A673 (cell line): ENCODE results near the gene TTF1. TPM values are rescaled to one million over a fixed set of nuclear protein-coding genes. Genes with fewer than 3 reads are reported as not detected.

Experiments used
- BruUV-seq: library from RNA; stranded (reverse); fragments of 400-500 nt; replicated peaks from 2 replicates; lab custom pipeline; 2021; lab: Mats Ljungman, UMichigan
- CTCF ChIA-PET: fragments of 300-600 bp; sonication (Branson Sonifier 250); formaldehyde crosslinking; loops from one replicate; lab custom pipeline; 2022; ENCODE audit warnings: antibody characterized with exemption; lab: Charles Lee
- POLR2A ChIA-PET: fragments of 300-600 bp; sonication (Branson Sonifier 250); formaldehyde crosslinking; loops from one replicate; lab custom pipeline; 2022; ENCODE audit warnings: antibody characterized with exemption; ENCODE audit not compliant: low non-redundant PET; lab: Charles Lee
- DNase-seq: peaks from one replicate; pipeline ENCODE4 v3.0.0-alpha.2; 2015; ENCODE audit warnings: low spot score
- H3K27ac ChIP-seq: fragments of 200-600 bp; sonication (generic); 2 replicates; pipeline ENCODE4 v1.5.1; 2016; ENCODE audit warnings: mixed run types, low read depth, mild to moderate bottlenecking, mixed read lengths, antibody characterized with exemption, low read length; ENCODE audit not compliant: poor library complexity, severe bottlenecking
- H3K27me3 ChIP-seq: fragments of 200-600 bp; sonication (generic); replicated peaks from 2 replicates; pipeline ENCODE4 v1.6.1; 2017; ENCODE audit warnings: mixed run types, low read depth, mild to moderate bottlenecking, mixed read lengths, antibody characterized with exemption, low read length; ENCODE audit not compliant: insufficient read depth, poor library complexity
- H3K36me3 ChIP-seq: fragments of 200-600 bp; sonication (generic); 2 replicates; pipeline ENCODE4 v1.6.1; 2016; ENCODE audit warnings: mixed run types, mild to moderate bottlenecking, mixed read lengths, antibody characterized with exemption, low read length; ENCODE audit not compliant: insufficient read depth, poor library complexity, severe bottlenecking
- H3K4me1 ChIP-seq: fragments of 200-600 bp; sonication (generic); 2 replicates; pipeline ENCODE4 v1.6.1; 2017; ENCODE audit warnings: mixed run types, mild to moderate bottlenecking, mixed read lengths, antibody characterized with exemption, low read length; ENCODE audit not compliant: insufficient read depth, poor library complexity, severe bottlenecking
- H3K4me3 ChIP-seq: fragments of 200-600 bp; sonication (generic); 2 replicates; pipeline ENCODE4 v1.5.1; 2016; ENCODE audit warnings: low read depth, mixed run types, mild to moderate bottlenecking, mixed read lengths, low read length; ENCODE audit not compliant: poor library complexity, severe bottlenecking
- H3K9me3 ChIP-seq: fragments of 200-600 bp; sonication (generic); 2 replicates; pipeline ENCODE4 v1.6.1; 2016; ENCODE audit warnings: mixed run types, low read depth, mild to moderate bottlenecking, mixed read lengths, antibody characterized with exemption, low read length; ENCODE audit not compliant: poor library complexity, severe bottlenecking
- EZH2 ChIP-seq: fragments of 200-600 bp; sonication (generic); IDR thresholded peaks from 2 replicates; pipeline ENCODE4 v1.6.1; 2017; ENCODE audit warnings: borderline replicate concordance, low read depth, mild to moderate bottlenecking, mixed read lengths, antibody characterized with exemption, low read length; ENCODE audit not compliant: poor library complexity, severe bottlenecking
- intact Hi-C: fragments of 100-400 bp; cut with micrococcal nuclease; formaldehyde crosslinking; loops from one replicate; pipeline ENCODE4 v1.10.0; 2022; ENCODE audit not compliant: unreplicated experiment
- total RNA-seq: library from RNA; stranded (reverse); gene quantifications from 2 replicates; pipeline ENCODE4 v1.2.3, GENCODE V29; 2021
- TF ChIP-seq, protein P1 (sequence below): fragments of 300-800, 200-600 bp; sonication (generic); conservative IDR thresholded peaks from 2 replicates; pipeline ENCODE4 v1.5.1; 2017; ENCODE audit warnings: low read depth, mild to moderate bottlenecking, antibody characterized with exemption, low read length, moderate library complexity, mixed read lengths

The TTF1 gene
- total RNA-seq, 1 experiment from 2014 or later, result 27.5 TPM

DNA sequence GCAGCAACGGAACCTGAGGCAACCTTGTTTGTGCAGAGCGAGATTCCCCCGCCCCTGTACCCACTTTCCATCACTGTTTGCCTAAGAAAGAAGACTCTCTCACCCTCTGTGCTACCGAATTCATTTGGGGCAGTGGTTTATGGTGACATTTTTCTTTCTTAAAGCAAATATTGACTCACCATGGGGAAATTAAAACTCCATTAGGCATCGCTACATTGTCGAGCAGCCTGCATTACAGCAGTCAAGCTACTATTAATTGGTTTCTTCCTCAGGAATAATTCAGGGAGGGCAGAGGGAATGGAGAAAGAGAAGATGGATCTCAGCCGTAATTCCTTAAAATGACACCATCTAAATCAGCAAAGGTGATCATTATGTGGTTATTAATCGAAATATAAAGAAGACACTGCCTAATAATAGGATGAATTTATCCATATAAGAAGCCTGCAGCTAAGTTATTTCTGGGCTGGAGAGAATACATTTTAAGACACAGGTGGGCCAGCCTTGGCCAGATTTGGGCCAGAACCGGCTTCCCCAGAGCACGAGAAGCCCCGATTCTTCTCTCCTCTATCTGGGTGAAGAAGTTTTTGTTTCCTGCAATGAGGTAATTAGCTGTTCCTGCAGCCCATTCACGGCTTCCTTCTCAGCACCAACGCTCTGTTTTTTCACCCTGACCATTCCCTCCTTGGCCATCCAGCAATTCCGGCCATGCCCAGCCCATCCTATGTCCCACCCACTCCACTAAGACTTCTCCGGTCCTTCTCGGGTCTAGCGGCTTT lies 20.2 kb upstream of the TTF1 start:
- ChIA-PET POLR2A (no interaction called here), CTCF (no interaction called here)
- Histone ChIP-seq H3K4me1 (no peaks in the 10 kb centered on the region), H3K9me3 (no peaks in the 10 kb centered on the region), H3K36me3 (no peaks in the 10 kb centered on the region), H3K4me3 (no peak overlapping the region), H3K27me3 (peaks cover 74% of the 10 kb centered on the region), H3K27ac (no peak overlapping the region)
- DNase-seq, result no peak
- BruUV-seq, result no TSS peak
- no peak for TF ChIP-seq EZH2
- intact Hi-C loops, result no loop called here

DNA sequence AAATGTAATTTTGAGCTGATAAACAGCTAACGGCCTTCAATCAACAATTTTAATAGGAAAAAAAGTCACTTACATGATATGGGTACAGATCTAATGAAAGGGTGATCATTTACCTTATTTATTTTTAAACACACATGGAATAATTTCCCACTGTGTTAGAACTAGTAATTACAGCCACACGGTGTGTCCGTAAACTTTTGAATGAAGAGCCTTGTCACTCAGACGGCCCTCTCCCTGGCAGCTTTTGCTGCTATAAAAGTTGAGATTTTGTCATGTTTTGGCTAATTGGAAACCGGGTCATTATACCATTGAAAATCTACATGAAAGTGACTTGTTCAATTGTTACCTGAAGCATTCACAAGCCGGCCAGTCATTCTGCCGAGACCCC lies 19.0 kb upstream of the TTF1 start:
- intact Hi-C loops, result no loop called here
- Histone ChIP-seq H3K4me3 (no peak overlapping the region), H3K9me3 (no peaks in the 10 kb centered on the region), H3K36me3 (no peaks in the 10 kb centered on the region), H3K27me3 (peaks cover 62% of the 10 kb centered on the region), H3K4me1 (no peaks in the 10 kb centered on the region), H3K27ac (no peak overlapping the region)
- no peak for TF ChIP-seq EZH2
- TF ChIP-seq, protein P1, sequence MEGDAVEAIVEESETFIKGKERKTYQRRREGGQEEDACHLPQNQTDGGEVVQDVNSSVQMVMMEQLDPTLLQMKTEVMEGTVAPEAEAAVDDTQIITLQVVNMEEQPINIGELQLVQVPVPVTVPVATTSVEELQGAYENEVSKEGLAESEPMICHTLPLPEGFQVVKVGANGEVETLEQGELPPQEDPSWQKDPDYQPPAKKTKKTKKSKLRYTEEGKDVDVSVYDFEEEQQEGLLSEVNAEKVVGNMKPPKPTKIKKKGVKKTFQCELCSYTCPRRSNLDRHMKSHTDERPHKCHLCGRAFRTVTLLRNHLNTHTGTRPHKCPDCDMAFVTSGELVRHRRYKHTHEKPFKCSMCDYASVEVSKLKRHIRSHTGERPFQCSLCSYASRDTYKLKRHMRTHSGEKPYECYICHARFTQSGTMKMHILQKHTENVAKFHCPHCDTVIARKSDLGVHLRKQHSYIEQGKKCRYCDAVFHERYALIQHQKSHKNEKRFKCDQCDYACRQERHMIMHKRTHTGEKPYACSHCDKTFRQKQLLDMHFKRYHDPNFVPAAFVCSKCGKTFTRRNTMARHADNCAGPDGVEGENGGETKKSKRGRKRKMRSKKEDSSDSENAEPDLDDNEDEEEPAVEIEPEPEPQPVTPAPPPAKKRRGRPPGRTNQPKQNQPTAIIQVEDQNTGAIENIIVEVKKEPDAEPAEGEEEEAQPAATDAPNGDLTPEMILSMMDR, result no peak
- CTCF ChIA-PET, result no interaction called here
- no TSS peak for BruUV-seq
- DNase-seq, result no peak
- POLR2A ChIA-PET, result no interaction called here

DNA sequence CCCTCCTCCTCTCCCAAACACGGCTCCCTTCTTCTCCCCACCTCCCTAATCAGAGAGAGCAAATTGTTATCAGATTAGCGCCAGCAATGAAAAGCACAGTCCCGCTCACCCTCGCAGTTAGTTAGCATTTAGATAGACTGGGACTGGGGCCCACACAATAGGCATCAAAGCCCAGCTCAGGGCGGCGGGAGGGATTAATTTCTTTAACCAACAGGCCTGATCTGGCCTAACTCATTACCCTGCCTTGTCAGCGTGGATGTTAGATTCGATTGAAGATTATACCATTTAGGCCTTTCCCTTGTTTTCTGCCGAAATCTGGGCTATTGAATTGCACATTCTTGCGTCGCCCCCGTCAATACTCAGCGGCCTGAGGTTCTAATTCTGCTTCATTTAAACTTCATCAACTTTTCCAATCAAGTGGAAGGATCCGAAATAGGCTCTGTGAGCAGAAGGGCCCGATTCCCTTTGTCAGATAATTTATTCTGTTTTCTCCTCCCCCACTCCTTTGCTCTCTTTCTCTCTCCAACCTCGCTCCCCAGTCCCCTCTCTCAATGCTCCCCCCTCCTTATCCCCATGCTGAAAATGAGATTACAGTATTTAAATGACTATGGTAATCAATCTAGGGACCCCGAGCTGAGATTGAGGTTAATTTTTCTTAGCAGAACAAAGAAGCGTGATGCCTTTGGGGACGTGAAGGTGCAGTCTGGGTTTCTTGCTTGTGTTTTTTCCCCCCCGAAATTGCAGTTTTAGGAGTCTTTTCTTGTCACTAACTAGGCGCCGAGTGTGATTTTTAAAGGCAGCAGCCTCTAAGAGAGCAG lies 18.4 kb upstream of the TTF1 start:
- H3K9me3 ChIP-seq, result no peaks in the 10 kb centered on the region
- no peak overlapping the region for H3K4me3 ChIP-seq
- no peak for TF ChIP-seq EZH2
- TF ChIP-seq, protein P1, result no peak
- H3K4me1 ChIP-seq, result no peaks in the 10 kb centered on the region
- ChIA-PET CTCF (no interaction called here), POLR2A (no interaction called here)
- H3K36me3 ChIP-seq, result no peaks in the 10 kb centered on the region
- H3K27ac ChIP-seq, result no peak overlapping the region
- intact Hi-C loops, result no loop called here
- H3K27me3 ChIP-seq, result peaks cover 56% of the 10 kb centered on the region
- BruUV-seq, result no TSS peak
- DNase-seq, result no peak
